ENCODE measurements around the gene TLL2.

- TF ChIP-seq CTCF (IDR thresholded peaks at IDR 0.05 in 8 of 11, conservative IDR thresholded peaks at IDR 0.05 in 3 of 11), result peak; percentile 19 to 76 (median 57)
- TF ChIP-seq POLR2A (IDR thresholded peaks at IDR 0.05), result no peak
- no peak for TF ChIP-seq POLR2AphosphoS5 (IDR thresholded peaks at IDR 0.05)
Observed at GRCh38 chr10:96339956-96340904, 173.5 kb downstream of the TLL2 start.

All from spleen (tissue), 7 donors.